GM12878 (cell line): ENCODE data around the gene LYSMD2. TPM values are rescaled to one million over a fixed set of nuclear protein-coding genes. Genes with fewer than 3 reads are reported as not detected.

Experiments used
- ATAC-seq: fragments of 200-7000 bp; cut with Tn5 transposase; 3 replicates; pipeline ENCODE4 v1.9.1; 2020; ENCODE audit warnings: mild to moderate bottlenecking, moderate library complexity
- BruUV-seq: library from RNA; stranded (reverse); fragments of 400-500 nt; replicated peaks from 2 replicates; lab custom pipeline; 2021; lab: Mats Ljungman, UMichigan
- CTCF ChIA-PET: fragments of 300-600 bp; sonication (Branson Sonifier 250); formaldehyde crosslinking; extraction: SDS; loops from one replicate; lab custom pipeline; 2021; ENCODE audit warnings: inconsistent platforms; lab: Yijun Ruan, JAX
- POLR2A ChIA-PET: fragments of 350-600 bp; formaldehyde crosslinking; extraction: SDS; loops from one replicate; lab custom pipeline; 2021; ENCODE audit warnings: inconsistent platforms; lab: Charles Lee
- RAD21 ChIA-PET: fragments of 300-600 bp; sonication (Branson Sonifier 250); formaldehyde crosslinking; loops from one replicate; lab custom pipeline; 2023; ENCODE audit warnings: antibody characterized with exemption; ENCODE audit not compliant: unreplicated experiment; lab: Charles Lee
- SMC1A ChIA-PET: fragments of 300-600 bp; sonication (Branson Sonifier 250); formaldehyde crosslinking; loops from one replicate; lab custom pipeline; 2023; ENCODE audit not compliant: unreplicated experiment, uncharacterized antibody; lab: Charles Lee
- DNase-seq: peaks from one replicate; pipeline ENCODE4 v3.0.0-alpha.2; 2011; ENCODE audit warnings: low read depth, low spot score
- FAIRE-seq: peaks from 3 replicates; lab custom pipeline; 2011; peaks lifted over from hg19 to GRCh38; lab: Jason Lieb, UNC
- H2AFZ ChIP-seq: 2 replicates; pipeline ENCODE4 v1.6.0; 2011; ENCODE audit warnings: low read depth, low read length, control low read depth; ENCODE audit not compliant: control insufficient read depth
- H3K27ac ChIP-seq: 2 replicates; pipeline ENCODE4 v1.5.1; 2011; ENCODE audit warnings: control low read depth; ENCODE audit not compliant: control insufficient read depth, insufficient read depth
- H3K27me3 ChIP-seq, 2 experiments: replicated peaks in 1 of 2; 2 replicates each; pipeline versions ENCODE4 v1.6.0 to v1.6.1; 2011; ENCODE audit warnings: low read length in 1 of 2; ENCODE audit not compliant: control insufficient read depth in 2 of 2, insufficient read depth in 2 of 2
- H3K36me3 ChIP-seq, 2 experiments: 2 replicates each; pipeline ENCODE4 v1.5.1; 2011; ENCODE audit warnings: low read length in 1 of 2; ENCODE audit not compliant: control insufficient read depth in 2 of 2, insufficient read depth in 2 of 2
- H3K4me1 ChIP-seq: 2 replicates; pipeline ENCODE4 v1.6.1; 2011; ENCODE audit warnings: mild to moderate bottlenecking, low read length, moderate library complexity, mixed read lengths; ENCODE audit not compliant: control insufficient read depth, insufficient read depth
- H3K4me2 ChIP-seq: 2 replicates; pipeline ENCODE4 v1.6.0; 2011; ENCODE audit warnings: control low read depth; ENCODE audit not compliant: control insufficient read depth, insufficient read depth
- H3K4me3 ChIP-seq: fragments of 200-600 bp; sonication (generic); 2 replicates; pipeline ENCODE4 v1.5.1; 2016
- H3K79me2 ChIP-seq: 2 replicates; pipeline ENCODE4 v1.6.0; 2011; ENCODE audit warnings: low read length; ENCODE audit not compliant: control insufficient read depth, insufficient read depth
- H3K9ac ChIP-seq: 2 replicates; pipeline ENCODE4 v1.8.0; 2011; ENCODE audit warnings: low read length, control low read depth, mixed read lengths; ENCODE audit not compliant: control insufficient read depth, insufficient read depth
- H3K9me3 ChIP-seq: replicated peaks from 3 replicates; pipeline ENCODE4 v1.5.1; 2011; ENCODE audit warnings: mild to moderate bottlenecking, low read length; ENCODE audit not compliant: control insufficient read depth, insufficient read depth
- H4K20me1 ChIP-seq: 2 replicates; pipeline ENCODE4 v1.6.0; 2011; ENCODE audit not compliant: control insufficient read depth, insufficient read depth
- CBFB ChIP-seq: IDR thresholded peaks from 2 replicates; pipeline ENCODE4 v1.6.1; 2016; ENCODE audit warnings: antibody characterized with exemption, low read depth
- CHD1 ChIP-seq: IDR thresholded peaks from 2 replicates; pipeline ENCODE4 v1.6.1; 2012; ENCODE audit warnings: low read depth, low read length, improper control_type of control experiment
- EGR1 ChIP-seq, 2 experiments: IDR thresholded peaks; 1 replicate in 1 of 2; 2 replicates in 1 of 2; pipeline ENCODE4 v1.6.1; 2011 to 2012; ENCODE audit warnings: low read depth in 2 of 2, low read length in 2 of 2, borderline replicate concordance in 1 of 2, mild to moderate bottlenecking in 1 of 2, moderate library complexity in 1 of 2
- ETV6 ChIP-seq, 2 experiments: fragments of 450-650 bp in 1 of 2; IDR thresholded peaks in 1 of 2; conservative IDR thresholded peaks in 1 of 2; 2 replicates each; pipeline ENCODE4 v1.6.1; 2014; ENCODE audit warnings: antibody characterized with exemption in 1 of 2, borderline replicate concordance in 1 of 2, low read depth in 1 of 2, mild to moderate bottlenecking in 1 of 2, moderate library complexity in 1 of 2
- HDAC6 ChIP-seq: fragments of 200-600 bp; sonication (generic); IDR thresholded peaks from one replicate; pipeline ENCODE4 v1.8.0; 2017; ENCODE audit warnings: antibody characterized with exemption; ENCODE audit not compliant: unreplicated experiment
- NFYB ChIP-seq: IDR thresholded peaks from 2 replicates; pipeline ENCODE4 v1.6.1; 2011; ENCODE audit warnings: low read depth, mild to moderate bottlenecking, low read length, improper control_type of control experiment, moderate library complexity; ENCODE audit not compliant: insufficient read depth
- PAX5 ChIP-seq: IDR thresholded peaks from 2 replicates; pipeline ENCODE4 v1.6.1; 2011; ENCODE audit warnings: low read depth, low read length, borderline replicate concordance
- TCF12 ChIP-seq: IDR thresholded peaks from 2 replicates; pipeline ENCODE4 v1.6.1; 2011; ENCODE audit warnings: low read depth, mild to moderate bottlenecking, low read length
- TCF3 ChIP-seq: IDR thresholded peaks from 2 replicates; pipeline ENCODE4 v1.6.1; 2012; ENCODE audit warnings: low read depth, mild to moderate bottlenecking, low read length, borderline replicate concordance; ENCODE audit not compliant: insufficient read depth
- ZNF207 ChIP-seq: fragments of 450-650 bp; IDR thresholded peaks from 2 replicates; pipeline ENCODE4 v1.6.1; 2014; ENCODE audit warnings: antibody characterized with exemption, mild to moderate bottlenecking, borderline replicate concordance
- ZNF217 ChIP-seq: fragments of 450-650 bp; IDR thresholded peaks from 2 replicates; pipeline ENCODE4 v1.6.1; 2017; ENCODE audit warnings: antibody characterized with exemption, mild to moderate bottlenecking
- WGBS: methylation state at CpG from one replicate; pipeline ENCODE4 v1.1.6; 2016; ENCODE audit warnings: low lambda C conversion rate; ENCODE audit not compliant: insufficient replicate concordance, insufficient coverage; ENCODE audit errors: missing lambda C conversion rate; 5-methylcytosine and 5-hydroxymethylcytosine counted together
- in situ Hi-C: fragments of 300-500 bp; cut with MboI; formaldehyde crosslinking; loops from 9 replicates; pipeline ENCODE4 v1.14.3; 2018; ENCODE audit warnings: mixed read lengths
- intact Hi-C: fragments of 100-400 bp; cut with micrococcal nuclease; formaldehyde crosslinking; loops from one replicate; pipeline ENCODE4 v1.14.2; 2022; ENCODE audit not compliant: unreplicated experiment
- polyA plus RNA-seq, 11 experiments: library from polyadenylated mRNA; depleted of rRNA in 4 of 11; unstranded in 6 of 11; stranded (reverse) in 5 of 11; fragments of >200 nt; fragmentation: Nextera tagmentation in 4 of 11; fragmentation: Illumina TruSeq in 1 of 11; extraction: Ambion mirVana in 4 of 11; extraction: Trizol in 1 of 11; gene quantifications; 1 replicate in 1 of 11; 2 replicates in 10 of 11; pipeline versions ENCODE4 v1.2.1 to v1.2.3, GENCODE V29; 2011 to 2016; ENCODE audit warnings: inconsistent platforms in 2 of 11, missing spikeins in 2 of 11, low read depth in 1 of 11
- total RNA-seq, 4 experiments: library from RNA; depleted of rRNA in 3 of 4; stranded (reverse); fragments of >200 nt in 3 of 4; fragmentation: Illumina TruSeq in 1 of 4; extraction: Trizol in 1 of 4; gene quantifications; 2 replicates each; pipeline versions ENCODE4 v1.2.1 to v1.2.3, GENCODE V29; 2013 to 2021

The LYSMD2 gene
- total and polyA plus RNA-seq, 10 of the 15 experiments (the other 5 are each of a cell fraction or from before 2014, with no cell fraction given) = 30.5 to 61.3 (median 45.4) TPM

GRCh38 chr15:51724199-51724598, 13.3 kb downstream of the LYSMD2 start:
- in situ Hi-C loops = no loop called here
- H3K27me3 ChIP-seq = no peaks in the 10 kb centered on the region
- H3K4me3 ChIP-seq = no peak overlapping the region
- CTCF ChIA-PET = interaction anchor here (0.6 to 3.2 kb wide), 3 partner anchors 52 to 396 kb away, joined by 3 to 15 read pairs (median 3); no protein-coding TSS in a partner anchor
- peaks cover 0 to 13% of the 10 kb centered on the region in 2 experiments; a peak in 2 of 4 replicates for H3K36me3 ChIP-seq
- FAIRE-seq = no peak
- no peak overlapping the region for H3K9ac ChIP-seq
- WGBS = 98% methylated on average over 2 of the region's 2 CpGs
- no peak overlapping the region for H3K4me2 ChIP-seq
- SMC1A ChIA-PET = interaction anchor here (1.1 kb wide), 1 partner anchor 10 kb away, joined by 5 read pairs; no protein-coding TSS in a partner anchor
- ATAC-seq = no peak
- POLR2A ChIA-PET = no interaction called here
- no peaks in the 10 kb centered on the region for H3K9me3 ChIP-seq
- no peak for DNase-seq
- no peak for TF ChIP-seq EGR1 (IDR thresholded peaks at IDR 0.05; ENCODE audit: borderline replicate concordance in 1 of 2, low read depth in 2 of 2, low read length in 2 of 2)
- TF ChIP-seq TCF12 = no peak
- TF ChIP-seq CHD1 = no peak
- TF ChIP-seq ETV6 (conservative IDR thresholded peaks at IDR 0.05 in 1 of 2, IDR thresholded peaks at IDR 0.05 in 1 of 2; ENCODE audit: borderline replicate concordance in 1 of 2, low read depth in 1 of 2) = no peak
- TF ChIP-seq HDAC6 = no peak
- TF ChIP-seq TCF3 = no peak
- TF ChIP-seq CBFB = no peak
- TF ChIP-seq ZNF207 = no peak
- TF ChIP-seq PAX5 = no peak
- no peak for TF ChIP-seq NFYB
- TF ChIP-seq ZNF217 = no peak
- TF ChIP-seq, all 136 proteins: peak for 0
- H3K4me1 ChIP-seq = peaks cover 17% of the 10 kb centered on the region
- intact Hi-C loops = no loop called here
- no peak overlapping the region for H2AFZ ChIP-seq
- no TSS peak for BruUV-seq
- no peak overlapping the region for H3K27ac ChIP-seq
- RAD21 ChIA-PET = interaction anchor here (0.6 to 4.4 kb wide), 2 partner anchors 14 to 18 kb away, joined by 3 to 27 read pairs; partner anchors contain the start of gene LYSMD2
- H4K20me1 ChIP-seq = peaks cover 3% of the 10 kb centered on the region; the same call in 1 of the 2 replicates
- H3K79me2 ChIP-seq = peaks cover 31% of the 10 kb centered on the region
